Keratinocyte (primary cell): ENCODE measurements around the gene RERE.

Source experiments
- CTCF ChIP-seq, 3 experiments: IDR thresholded peaks in 1 of 3; conservative IDR thresholded peaks in 1 of 3; optimal IDR thresholded peaks in 1 of 3; 2 replicates in 2 of 3; 3 replicates in 1 of 3; pipeline versions ENCODE3 to v1.5.1; 2011; ENCODE audit warnings: low read length in 3 of 3, mild to moderate bottlenecking in 3 of 3, moderate library complexity in 2 of 3, control low read depth in 1 of 3, inconsistent platforms in 1 of 3; ENCODE audit not compliant: insufficient read depth in 2 of 3; ENCODE audit errors: extremely low read depth in 1 of 3
- EZH2 ChIP-seq: IDR thresholded peaks from one replicate; pipeline ENCODE4 v1.6.1; 2012; ENCODE audit warnings: inconsistent platforms, mild to moderate bottlenecking, low read length, moderate library complexity

GRCh38 chr1:8425781-8426161 lies 391.7 kb downstream of the RERE start:
- TF ChIP-seq CTCF (optimal IDR thresholded peaks at IDR 0.05 in 1 of 3, IDR thresholded peaks at IDR 0.05 in 1 of 3, conservative IDR thresholded peaks at IDR 0.05 in 1 of 3; ENCODE audit: extremely low read depth in 1 of 3, insufficient read depth in 2 of 3, low read length in 3 of 3) = no peak
- TF ChIP-seq EZH2 = no peak
